Measurements from ENCODE around the gene CACNA1D.

DNA sequence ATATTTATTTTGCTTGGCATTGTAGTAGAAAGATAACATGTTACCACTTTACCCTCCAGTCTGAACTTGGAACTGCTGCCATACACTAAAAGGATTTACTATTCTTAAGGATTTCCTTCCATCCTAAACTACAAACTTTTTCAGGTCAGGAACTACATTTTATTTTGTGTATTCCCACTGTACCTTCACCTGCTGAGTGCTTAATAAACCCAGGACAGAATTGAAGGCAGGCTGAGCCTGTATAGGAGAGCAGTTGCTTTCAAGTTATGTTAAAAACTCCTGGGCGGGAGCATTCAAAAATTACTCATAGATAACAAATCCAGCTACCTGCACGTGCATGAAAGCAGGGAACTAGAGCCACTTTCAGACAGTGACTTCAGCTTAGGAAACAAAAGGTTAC is 58.3 kb downstream of the CACNA1D start:
- TF ChIP-seq, protein P1, sequence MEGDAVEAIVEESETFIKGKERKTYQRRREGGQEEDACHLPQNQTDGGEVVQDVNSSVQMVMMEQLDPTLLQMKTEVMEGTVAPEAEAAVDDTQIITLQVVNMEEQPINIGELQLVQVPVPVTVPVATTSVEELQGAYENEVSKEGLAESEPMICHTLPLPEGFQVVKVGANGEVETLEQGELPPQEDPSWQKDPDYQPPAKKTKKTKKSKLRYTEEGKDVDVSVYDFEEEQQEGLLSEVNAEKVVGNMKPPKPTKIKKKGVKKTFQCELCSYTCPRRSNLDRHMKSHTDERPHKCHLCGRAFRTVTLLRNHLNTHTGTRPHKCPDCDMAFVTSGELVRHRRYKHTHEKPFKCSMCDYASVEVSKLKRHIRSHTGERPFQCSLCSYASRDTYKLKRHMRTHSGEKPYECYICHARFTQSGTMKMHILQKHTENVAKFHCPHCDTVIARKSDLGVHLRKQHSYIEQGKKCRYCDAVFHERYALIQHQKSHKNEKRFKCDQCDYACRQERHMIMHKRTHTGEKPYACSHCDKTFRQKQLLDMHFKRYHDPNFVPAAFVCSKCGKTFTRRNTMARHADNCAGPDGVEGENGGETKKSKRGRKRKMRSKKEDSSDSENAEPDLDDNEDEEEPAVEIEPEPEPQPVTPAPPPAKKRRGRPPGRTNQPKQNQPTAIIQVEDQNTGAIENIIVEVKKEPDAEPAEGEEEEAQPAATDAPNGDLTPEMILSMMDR (IDR thresholded peaks at IDR 0.05) = no peak
- no peak for TF ChIP-seq POLR2A (IDR thresholded peaks at IDR 0.05)
